NT2/D1 (cell line): ENCODE measurements around the gene SEPTIN8.
A peak's percentile ranks its signal among the peaks of the same experiment; 100 is the strongest.

Source experiments
- DNase-seq: peaks from one replicate; pipeline ENCODE4 v3.0.0-alpha.2; 2011; ENCODE audit warnings: low read depth, low spot score
- H3K27me3 ChIP-seq: 2 replicates; pipeline ENCODE4 v1.6.0; 2011; ENCODE audit warnings: mild to moderate bottlenecking; ENCODE audit not compliant: insufficient read length, insufficient read depth
- H3K36me3 ChIP-seq: 2 replicates; pipeline ENCODE4 v1.6.1; 2011; ENCODE audit warnings: mild to moderate bottlenecking, low read length, mixed read lengths; ENCODE audit not compliant: insufficient read depth, insufficient read length
- H3K4me1 ChIP-seq: 2 replicates; pipeline ENCODE4 v1.5.1; 2011; ENCODE audit not compliant: insufficient read depth, insufficient read length
- H3K4me3 ChIP-seq: 2 replicates; pipeline ENCODE4 v1.5.1; 2011; ENCODE audit warnings: low read depth; ENCODE audit not compliant: insufficient read length
- H3K9ac ChIP-seq: 2 replicates; pipeline ENCODE4 v1.6.0; 2011; ENCODE audit warnings: low read depth; ENCODE audit not compliant: insufficient read length
- H3K9me3 ChIP-seq: 2 replicates; pipeline ENCODE4 v1.5.1; 2011; ENCODE audit warnings: mild to moderate bottlenecking, low read length; ENCODE audit not compliant: insufficient read depth
- SUZ12 ChIP-seq: IDR thresholded peaks from 2 replicates; pipeline ENCODE4 v1.6.1; 2011; ENCODE audit not compliant: insufficient read length, insufficient read depth; ENCODE audit errors: extremely low read depth
- YY1 ChIP-seq: IDR thresholded peaks from 2 replicates; pipeline ENCODE4 v1.6.1; 2011; ENCODE audit not compliant: insufficient read length, insufficient read depth
- ZNF274 ChIP-seq: IDR thresholded peaks from 2 replicates; pipeline ENCODE4 v1.6.1; 2011; ENCODE audit warnings: mild to moderate bottlenecking, low read depth, low read length

Gene SEPTIN8

GRCh38 chr5:132822650-132823480, 45.8 kb upstream of the SEPTIN8 start:
- H3K9ac ChIP-seq: peak overlapping the region; percentile 8
- no peak for DNase-seq

GRCh38 chr5:132821791-132822190, 44.8 kb upstream of the SEPTIN8 start:
- H3K9me3 ChIP-seq: no peaks in the 10 kb centered on the region
- peaks cover 3% of the 10 kb centered on the region for H3K36me3 ChIP-seq
- TF ChIP-seq YY1: no peak
- TF ChIP-seq ZNF274: no peak
- no peak for TF ChIP-seq SUZ12
- H3K4me1 ChIP-seq: peaks cover 3% of the 10 kb centered on the region
- no peak overlapping the region for H3K9ac ChIP-seq
- H3K27me3 ChIP-seq: peaks cover 17% of the 10 kb centered on the region
- DNase-seq: no peak
- no peak overlapping the region for H3K4me3 ChIP-seq

More at GRCh38 chr5:132822650-132823480, 45.8 kb upstream of the SEPTIN8 start:
- TF ChIP-seq ZNF274 (no peak), SUZ12 (no peak), YY1 (no peak)
- H3K4me1 ChIP-seq: peaks cover 3% of the 10 kb centered on the region
- no peaks in the 10 kb centered on the region for H3K9me3 ChIP-seq
- peaks cover 25% of the 10 kb centered on the region for H3K27me3 ChIP-seq
- H3K4me3 ChIP-seq: no peak overlapping the region
- H3K36me3 ChIP-seq: peaks cover 3% of the 10 kb centered on the region

GRCh38 chr5:132821350-132821749, 44.3 kb upstream of the SEPTIN8 start:
- peaks cover 3% of the 10 kb centered on the region for H3K4me1 ChIP-seq
- H3K36me3 ChIP-seq: peaks cover 3% of the 10 kb centered on the region
- no peak overlapping the region for H3K4me3 ChIP-seq
- peaks cover 13% of the 10 kb centered on the region for H3K27me3 ChIP-seq
- DNase-seq: no peak
- H3K9ac ChIP-seq: no peak overlapping the region
- TF ChIP-seq YY1 (no peak), ZNF274 (no peak), SUZ12 (no peak)
- no peaks in the 10 kb centered on the region for H3K9me3 ChIP-seq

GRCh38 chr5:132820162-132820754, 43.2 kb upstream of the SEPTIN8 start:
- TF ChIP-seq ZNF274 (no peak), SUZ12 (no peak), YY1 (no peak)
- DNase-seq: peak; percentile 78
- Histone ChIP-seq H3K4me3 (no peak overlapping the region), H3K36me3 (peaks cover 3% of the 10 kb centered on the region), H3K27me3 (peaks cover 13% of the 10 kb centered on the region), H3K4me1 (no peaks in the 10 kb centered on the region), H3K9me3 (peaks cover 3% of the 10 kb centered on the region; the same call in 1 of the 2 replicates), H3K9ac (no peak overlapping the region)

- H3K4me1 ChIP-seq: peaks cover 2% of the 10 kb centered on the region
- no peak for TF ChIP-seq ZNF274
- TF ChIP-seq YY1: no peak
- no peak for TF ChIP-seq SUZ12
- DNase-seq: no peak
- peaks cover 15% of the 10 kb centered on the region for H3K27me3 ChIP-seq
- H3K9me3 ChIP-seq: peaks cover 10% of the 10 kb centered on the region; the same call in 1 of the 2 replicates
- H3K4me3 ChIP-seq: no peak overlapping the region
- H3K9ac ChIP-seq: no peak overlapping the region
- H3K36me3 ChIP-seq: peaks cover 3% of the 10 kb centered on the region
Observed at GRCh38 chr5:132819468-132819867, 42.4 kb upstream of the SEPTIN8 start.

- H3K9me3 ChIP-seq: peaks cover 11% of the 10 kb centered on the region; the same call in 1 of the 2 replicates
- no peak for DNase-seq
- peaks cover 2% of the 10 kb centered on the region for H3K4me1 ChIP-seq
- no peak overlapping the region for H3K9ac ChIP-seq
- peaks cover 38% of the 10 kb centered on the region for H3K27me3 ChIP-seq
- no peak overlapping the region for H3K4me3 ChIP-seq
- TF ChIP-seq YY1 (no peak), ZNF274 (no peak), SUZ12 (no peak)
- H3K36me3 ChIP-seq: no peaks in the 10 kb centered on the region
Observed at GRCh38 chr5:132817011-132817410, 40.0 kb upstream of the SEPTIN8 start.

GRCh38 chr5:132816554-132816953, 39.5 kb upstream of the SEPTIN8 start:
- Histone ChIP-seq H3K27me3 (peaks cover 43% of the 10 kb centered on the region), H3K4me3 (no peak overlapping the region), H3K36me3 (no peaks in the 10 kb centered on the region), H3K9me3 (peaks cover 11% of the 10 kb centered on the region; the same call in 1 of the 2 replicates), H3K9ac (no peak overlapping the region), H3K4me1 (peaks cover 2% of the 10 kb centered on the region)
- DNase-seq: no peak
- TF ChIP-seq ZNF274: no peak
- no peak for TF ChIP-seq SUZ12
- no peak for TF ChIP-seq YY1
